CD4-positive, alpha-beta T cell treated with Interleukin-17A for 1 hour (primary cell): ENCODE data around the gene ONECUT2.

Experiments
- DNase-seq: peaks from one replicate; pipeline ENCODE4 v3.0.0-alpha.2; 2020

The ONECUT2 gene

GRCh38 chr18:57431467-57432080 is 3.6 kb upstream of the ONECUT2 start:
- DNase-seq: no peak

DNA sequence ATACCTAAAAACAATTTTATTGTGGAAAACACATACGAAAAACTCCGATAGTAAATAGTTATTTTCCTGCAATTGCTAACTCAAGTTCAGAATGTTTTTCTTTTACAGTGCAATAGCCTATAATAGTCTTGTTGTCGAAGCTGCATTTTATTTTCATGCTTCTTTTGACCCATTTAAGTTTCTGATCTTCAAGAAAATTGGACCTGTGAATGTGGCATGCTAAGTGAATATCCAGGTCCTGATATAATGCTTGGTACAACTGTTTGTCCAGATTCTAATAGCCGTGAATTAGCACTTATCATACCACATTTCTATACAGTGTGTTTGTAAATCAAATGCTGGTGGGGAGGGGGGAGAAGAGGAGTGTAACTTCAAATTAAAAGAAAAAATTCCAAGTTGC is 3.0 kb upstream of the ONECUT2 start:
- DNase-seq: no peak

GRCh38 chr18:57432751-57433400 is 2.3 kb upstream of the ONECUT2 start:
- DNase-seq: no peak

DNA sequence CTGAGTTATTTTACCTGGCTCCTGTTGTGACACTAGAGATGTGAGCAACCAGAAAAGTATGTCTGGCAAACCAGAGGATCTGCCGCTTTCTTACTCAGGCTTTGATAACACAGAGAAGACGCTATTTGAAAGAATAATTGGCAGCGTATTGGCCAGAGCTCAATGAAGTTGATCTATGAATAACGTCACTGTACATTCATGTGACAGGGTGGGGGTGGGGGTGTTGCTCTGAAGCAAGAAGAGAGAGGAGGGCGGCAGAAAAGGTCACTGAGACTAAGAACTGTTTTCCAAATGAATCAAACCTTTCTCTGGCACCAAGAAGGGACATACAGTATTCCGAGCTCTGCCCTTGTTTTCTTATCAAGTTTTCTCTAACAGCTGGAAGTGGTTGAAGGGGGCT is 1.7 kb upstream of the ONECUT2 start:
- DNase-seq: no peak

DNA sequence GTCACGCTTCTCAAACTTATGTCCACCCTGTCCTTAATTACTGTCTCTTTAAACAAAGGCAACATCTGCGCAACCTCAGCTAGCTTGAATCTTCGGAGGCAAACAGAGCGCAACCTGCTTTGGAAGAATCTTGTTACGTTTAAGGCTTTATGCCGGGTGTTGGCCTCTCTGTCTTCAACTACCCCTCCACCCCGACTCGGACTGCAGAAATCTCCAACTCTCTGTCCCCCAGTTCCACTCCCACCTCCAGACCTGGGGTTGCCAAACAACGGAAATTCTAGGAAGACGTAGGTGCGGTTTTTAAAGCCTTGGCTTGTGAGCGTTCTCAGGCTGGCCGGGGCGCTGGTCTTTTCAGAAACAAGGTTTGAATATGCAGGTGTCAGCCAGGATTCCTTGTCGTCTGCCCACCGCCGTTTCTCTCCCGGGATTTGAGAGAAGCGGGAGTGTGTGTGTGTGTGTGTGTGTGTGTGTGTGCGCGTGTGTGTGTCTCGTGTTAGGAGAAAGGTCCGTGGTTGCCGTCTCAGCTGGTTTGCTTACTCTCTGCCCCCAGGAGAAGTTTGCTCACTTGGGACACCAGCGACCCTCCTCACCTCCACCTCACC is 1.1 kb upstream of the ONECUT2 start:
- no peak for DNase-seq

DNA sequence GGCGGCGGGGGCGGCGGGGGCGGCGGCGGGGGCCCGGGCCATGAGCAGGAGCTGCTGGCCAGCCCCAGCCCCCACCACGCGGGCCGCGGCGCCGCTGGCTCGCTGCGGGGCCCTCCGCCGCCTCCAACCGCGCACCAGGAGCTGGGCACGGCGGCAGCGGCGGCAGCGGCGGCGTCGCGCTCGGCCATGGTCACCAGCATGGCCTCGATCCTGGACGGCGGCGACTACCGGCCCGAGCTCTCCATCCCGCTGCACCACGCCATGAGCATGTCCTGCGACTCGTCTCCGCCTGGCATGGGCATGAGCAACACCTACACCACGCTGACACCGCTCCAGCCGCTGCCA is 644 bp downstream of the ONECUT2 start:
- DNase-seq: no peak

DNA sequence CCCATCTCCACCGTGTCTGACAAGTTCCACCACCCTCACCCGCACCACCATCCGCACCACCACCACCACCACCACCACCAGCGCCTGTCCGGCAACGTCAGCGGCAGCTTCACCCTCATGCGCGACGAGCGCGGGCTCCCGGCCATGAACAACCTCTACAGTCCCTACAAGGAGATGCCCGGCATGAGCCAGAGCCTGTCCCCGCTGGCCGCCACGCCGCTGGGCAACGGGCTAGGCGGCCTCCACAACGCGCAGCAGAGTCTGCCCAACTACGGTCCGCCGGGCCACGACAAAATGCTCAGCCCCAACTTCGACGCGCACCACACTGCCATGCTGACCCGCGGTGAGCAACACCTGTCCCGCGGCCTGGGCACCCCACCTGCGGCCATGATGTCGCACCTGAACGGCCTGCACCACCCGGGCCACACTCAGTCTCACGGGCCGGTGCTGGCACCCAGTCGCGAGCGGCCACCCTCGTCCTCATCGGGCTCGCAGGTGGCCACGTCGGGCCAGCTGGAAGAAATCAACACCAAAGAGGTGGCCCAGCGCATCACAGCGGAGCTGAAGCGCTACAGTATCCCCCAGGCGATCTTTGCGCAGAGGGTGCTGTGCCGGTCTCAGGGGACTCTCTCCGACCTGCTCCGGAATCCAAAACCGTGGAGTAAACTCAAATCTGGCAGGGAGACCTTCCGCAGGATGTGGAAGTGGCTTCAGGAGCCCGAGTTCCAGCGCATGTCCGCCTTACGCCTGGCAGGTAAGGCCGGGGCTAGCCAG is 1.2 kb downstream of the ONECUT2 start:
- no peak for DNase-seq

GRCh38 chr18:57436965-57437333 is 1.8 kb downstream of the ONECUT2 start:
- DNase-seq: no peak

DNA sequence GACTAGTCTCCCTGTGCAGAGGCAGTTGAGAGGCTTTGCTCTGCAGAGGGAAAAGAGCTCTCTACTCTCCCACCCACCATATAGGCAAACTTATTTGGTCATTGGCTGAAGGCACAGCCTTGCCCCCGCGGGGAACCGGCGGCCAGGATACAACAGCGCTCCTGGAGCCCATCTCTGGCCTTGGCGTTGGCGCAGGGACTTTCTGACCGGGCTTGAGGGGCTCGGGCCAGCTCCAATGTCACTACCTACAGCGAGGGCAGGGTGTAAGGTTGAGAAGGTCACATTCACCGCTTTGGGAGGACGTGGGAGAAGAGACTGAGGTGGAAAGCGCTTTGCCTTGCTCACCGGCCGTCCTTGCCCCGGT is 2.2 kb downstream of the ONECUT2 start:
- DNase-seq: no peak

GRCh38 chr18:57437766-57438671 is 2.8 kb downstream of the ONECUT2 start:
- peak; percentile 9 for DNase-seq

- DNase-seq: no peak
Observed at GRCh38 chr18:57438743-57439608, 3.8 kb downstream of the ONECUT2 start.

DNA sequence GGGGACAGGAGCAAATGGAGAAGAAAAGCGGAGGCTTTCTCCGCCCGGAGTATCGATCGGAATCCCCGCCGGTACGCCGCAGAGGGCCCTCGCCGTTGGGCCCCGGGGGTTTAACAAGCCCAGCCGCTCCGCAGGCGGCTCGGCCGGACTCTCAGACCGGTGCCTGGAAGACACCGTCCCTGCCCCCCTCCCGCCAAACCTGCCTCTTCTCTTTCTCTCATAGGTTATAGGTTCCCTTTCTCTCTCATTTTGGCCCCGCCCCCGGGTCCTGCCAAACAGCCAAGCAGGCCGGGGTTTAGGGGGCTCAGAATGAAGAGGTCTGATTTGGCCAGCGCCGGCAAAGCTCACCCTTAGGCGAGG is 4.4 kb downstream of the ONECUT2 start:
- no peak for DNase-seq

GRCh38 chr18:57439985-57440330 is 4.8 kb downstream of the ONECUT2 start:
- DNase-seq: no peak

DNA sequence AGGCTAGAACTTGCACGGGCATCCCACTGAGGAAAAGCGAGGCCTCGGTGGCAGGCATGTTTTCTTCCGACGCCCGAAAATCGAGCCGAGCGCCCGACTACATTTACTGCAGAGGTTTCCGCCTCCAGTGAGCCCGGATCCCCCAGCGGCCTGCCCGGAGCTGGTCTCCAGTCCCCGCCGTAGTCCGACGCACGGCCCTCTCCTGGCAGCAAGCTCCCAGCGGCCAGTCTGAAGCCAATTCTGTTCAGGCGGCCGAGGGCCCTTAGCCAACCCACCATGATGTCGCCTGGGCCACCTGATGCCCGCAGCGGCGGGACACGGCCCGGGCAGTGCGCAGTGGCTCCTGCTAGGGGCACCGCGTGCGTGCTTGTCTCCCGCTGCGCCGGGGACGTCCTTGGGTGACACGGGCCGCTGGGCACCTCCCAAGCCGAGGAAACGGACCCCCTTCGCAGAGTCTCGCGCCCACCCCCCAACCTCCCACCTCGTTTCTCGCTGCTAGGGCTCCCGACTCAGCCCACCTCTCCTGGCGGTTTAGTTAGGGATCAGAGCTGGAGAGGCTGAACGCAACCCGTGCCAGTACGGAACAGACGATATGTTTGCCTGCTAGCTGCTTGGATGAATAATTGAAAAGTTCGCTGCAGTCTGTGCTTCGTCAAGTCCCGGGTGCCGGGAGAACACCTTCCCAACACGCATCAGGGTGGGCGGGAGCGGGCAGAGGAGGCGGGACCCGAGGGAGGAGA is 5.3 kb downstream of the ONECUT2 start:
- no peak for DNase-seq

GRCh38 chr18:57441071-57441794 is 6.1 kb downstream of the ONECUT2 start:
- DNase-seq: no peak

GRCh38 chr18:57443247-57443646 is 8.1 kb downstream of the ONECUT2 start:
- DNase-seq: no peak

DNA sequence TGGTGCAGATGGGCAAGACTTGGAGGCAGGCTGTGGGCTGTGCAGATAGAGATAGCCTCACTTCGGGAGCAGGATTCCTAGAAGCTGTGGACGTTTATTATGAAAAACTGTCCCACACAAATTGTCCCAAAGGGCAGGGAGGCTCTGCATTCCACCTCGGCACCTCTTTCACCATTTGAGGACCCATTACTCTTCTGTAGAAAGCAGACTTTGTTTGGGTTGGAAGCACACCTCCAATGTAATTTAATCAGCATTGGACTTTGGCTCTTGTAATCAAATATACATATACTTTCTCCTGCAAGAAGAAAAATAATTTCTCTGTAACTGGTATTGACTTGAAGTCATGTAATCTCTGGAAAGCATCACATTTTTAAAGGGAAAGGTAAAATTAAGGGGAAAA is 8.5 kb downstream of the ONECUT2 start:
- DNase-seq: no peak

GRCh38 chr18:57444301-57444759 is 9.2 kb downstream of the ONECUT2 start:
- no peak for DNase-seq

GRCh38 chr18:57445488-57446319 is 10.5 kb downstream of the ONECUT2 start:
- no peak for DNase-seq

DNA sequence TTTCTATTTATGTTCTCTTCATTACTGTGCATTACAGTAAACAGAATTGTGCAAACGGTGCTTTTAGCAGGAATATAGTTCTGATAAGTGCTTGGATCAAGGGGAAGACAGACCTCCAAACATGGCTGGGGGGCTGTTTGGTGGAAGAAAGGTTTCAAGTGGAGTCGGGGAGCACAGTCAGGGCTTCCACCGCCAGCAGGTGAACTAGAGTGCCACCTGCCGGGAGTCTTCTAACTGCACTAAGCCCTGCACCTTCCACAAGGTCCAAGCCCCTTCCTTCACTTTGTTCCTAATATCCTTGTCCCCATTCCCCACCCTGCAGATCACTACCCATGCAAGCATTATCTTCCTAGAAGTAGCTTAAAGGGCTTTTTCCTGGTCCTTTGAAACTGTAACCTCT is 11.1 kb downstream of the ONECUT2 start:
- DNase-seq: no peak
